ENCODE data around the gene BLACAT1.

GRCh38 chr1:205481629-205482151 lies 25.8 kb upstream of the BLACAT1 start:
- TF ChIP-seq CTCF (IDR thresholded peaks at IDR 0.05), result no peak
- no peak for TF ChIP-seq EZH2phosphoT487 (IDR thresholded peaks at IDR 0.05; ENCODE audit: borderline replicate concordance, low read depth)
- TF ChIP-seq TAF1 (IDR thresholded peaks at IDR 0.05; ENCODE audit: borderline replicate concordance, low read depth, low read length), result no peak
